Ramos (cell line): ENCODE data around the gene ZXDC.

Source experiments
- in situ Hi-C: fragments of 300-500 bp; cut with MboI; formaldehyde crosslinking; loops from one replicate; pipeline ENCODE4 v1.14.3; 2022; ENCODE audit warnings: low sequenced_read_pairs; ENCODE audit not compliant: unreplicated experiment

Gene ZXDC

GRCh38 chr3:126456766-126457388 lies 18.8 kb downstream of the ZXDC start:
- in situ Hi-C loops = no loop called here

- in situ Hi-C loops = no loop called here
Observed at GRCh38 chr3:126456211-126456610, 19.5 kb downstream of the ZXDC start.

DNA sequence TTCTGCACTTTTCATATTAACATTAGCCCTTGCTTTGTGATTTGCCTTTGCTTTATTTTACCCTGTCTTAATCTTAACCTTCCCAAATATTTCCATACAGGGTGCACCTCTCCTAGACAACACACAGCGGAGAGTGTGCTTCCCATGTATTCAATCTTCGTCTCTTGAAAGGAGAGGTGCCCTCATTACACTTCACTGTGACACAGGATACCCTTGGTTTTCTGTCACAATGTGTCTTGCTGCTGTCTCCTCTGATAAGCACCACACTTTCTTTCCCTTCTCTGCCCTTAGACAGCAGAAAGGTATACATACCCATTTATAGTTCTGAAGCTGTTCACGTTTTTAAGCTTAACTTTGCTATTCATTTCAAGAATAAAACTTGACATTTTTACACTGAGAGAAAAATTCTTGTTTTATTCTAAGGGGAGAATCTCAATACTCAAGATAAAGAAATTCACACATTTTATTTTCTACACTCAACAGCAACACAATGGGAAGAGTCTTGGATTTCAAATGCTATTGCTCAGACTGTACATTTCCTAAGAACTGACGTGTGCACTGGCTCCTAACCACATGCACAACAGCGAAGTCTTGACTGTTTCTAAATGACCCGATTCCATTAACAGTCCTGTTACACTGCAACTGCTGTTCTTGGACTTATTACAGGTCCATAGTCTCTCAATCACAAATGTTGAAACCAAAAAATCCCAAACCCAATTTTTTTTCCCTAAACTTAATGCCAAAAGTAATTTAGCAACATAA lies 21.1 kb downstream of the ZXDC start:
- in situ Hi-C loops = no loop called here

DNA sequence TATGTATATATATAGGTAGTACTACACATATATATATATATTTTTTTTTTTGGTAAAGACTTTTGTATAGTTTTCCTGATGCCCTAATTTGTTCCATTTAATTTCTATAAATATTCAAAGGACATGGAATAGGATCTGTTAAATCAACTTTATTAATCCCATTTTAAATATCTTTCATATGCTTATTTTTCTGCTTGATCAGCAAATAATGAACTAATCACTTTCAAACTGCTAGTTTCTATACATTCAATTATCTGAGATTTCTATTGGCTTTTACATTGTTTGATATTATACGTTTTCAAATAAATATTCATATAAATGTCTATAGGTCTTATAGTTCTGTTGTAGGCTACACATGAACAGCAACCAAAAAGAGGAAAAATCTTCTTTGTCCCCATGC lies 21.7 kb downstream of the ZXDC start:
- in situ Hi-C loops = no loop called here

GRCh38 chr3:126452213-126452612 lies 23.5 kb downstream of the ZXDC start:
- in situ Hi-C loops = no loop called here

DNA sequence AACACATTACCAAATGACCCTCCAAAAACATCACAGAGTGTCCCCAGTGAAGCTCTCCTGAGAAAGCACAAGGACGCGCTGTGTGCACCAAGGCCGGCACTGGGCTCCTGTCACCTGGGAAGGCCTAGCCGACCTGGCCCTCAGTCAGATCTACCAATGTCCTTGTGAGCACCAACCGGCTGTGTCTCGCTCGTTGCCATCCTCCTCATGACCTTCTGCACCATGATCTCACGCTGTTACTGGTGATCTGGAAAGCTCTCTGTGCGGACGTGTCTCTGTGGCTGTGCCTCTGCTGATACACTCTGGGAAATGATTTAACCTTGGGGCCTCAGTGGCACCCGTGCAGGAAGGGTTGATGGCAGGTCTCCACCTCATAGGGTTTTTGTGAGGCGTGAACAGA lies 24.2 kb downstream of the ZXDC start:
- in situ Hi-C loops = no loop called here

GRCh38 chr3:126450744-126451143 lies 24.9 kb downstream of the ZXDC start:
- in situ Hi-C loops = no loop called here

- in situ Hi-C loops = no loop called here
Observed at GRCh38 chr3:126450219-126450618, 25.5 kb downstream of the ZXDC start.

DNA sequence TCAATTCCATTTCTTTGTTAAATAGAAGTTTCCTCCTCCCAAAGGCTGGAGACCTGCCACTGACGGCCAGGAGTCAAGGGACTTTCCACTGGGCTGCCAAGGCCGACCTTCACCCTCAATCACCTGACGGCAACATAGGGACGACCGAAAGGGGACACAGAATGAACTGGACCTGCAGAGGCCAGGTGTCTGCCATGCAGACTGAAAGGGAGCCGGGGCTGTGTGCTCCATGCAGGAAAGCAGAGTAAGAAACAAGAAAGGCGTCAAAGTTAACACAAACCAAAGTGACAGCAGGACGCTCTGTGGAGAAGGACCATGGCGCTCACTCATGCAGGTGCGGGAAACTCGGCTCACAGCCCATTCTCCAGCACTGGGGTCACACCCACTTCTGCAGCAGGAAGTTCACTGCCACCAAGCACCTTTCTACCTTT lies 26.1 kb downstream of the ZXDC start:
- in situ Hi-C loops = no loop called here

DNA sequence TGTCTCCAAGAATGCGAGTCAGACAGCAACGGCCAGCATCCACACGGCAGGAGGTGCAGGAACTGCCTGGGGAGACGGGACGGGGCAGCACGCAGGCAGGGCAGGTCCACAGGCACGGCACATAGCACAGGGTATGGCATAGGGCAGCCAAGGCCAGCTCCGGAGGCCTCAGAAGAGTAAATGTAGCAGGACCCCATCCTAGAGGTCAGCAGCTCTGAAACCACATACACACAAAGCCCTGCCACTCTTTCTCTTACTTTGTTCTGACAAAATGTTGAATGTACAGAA lies 26.9 kb downstream of the ZXDC start:
- in situ Hi-C loops = no loop called here

DNA sequence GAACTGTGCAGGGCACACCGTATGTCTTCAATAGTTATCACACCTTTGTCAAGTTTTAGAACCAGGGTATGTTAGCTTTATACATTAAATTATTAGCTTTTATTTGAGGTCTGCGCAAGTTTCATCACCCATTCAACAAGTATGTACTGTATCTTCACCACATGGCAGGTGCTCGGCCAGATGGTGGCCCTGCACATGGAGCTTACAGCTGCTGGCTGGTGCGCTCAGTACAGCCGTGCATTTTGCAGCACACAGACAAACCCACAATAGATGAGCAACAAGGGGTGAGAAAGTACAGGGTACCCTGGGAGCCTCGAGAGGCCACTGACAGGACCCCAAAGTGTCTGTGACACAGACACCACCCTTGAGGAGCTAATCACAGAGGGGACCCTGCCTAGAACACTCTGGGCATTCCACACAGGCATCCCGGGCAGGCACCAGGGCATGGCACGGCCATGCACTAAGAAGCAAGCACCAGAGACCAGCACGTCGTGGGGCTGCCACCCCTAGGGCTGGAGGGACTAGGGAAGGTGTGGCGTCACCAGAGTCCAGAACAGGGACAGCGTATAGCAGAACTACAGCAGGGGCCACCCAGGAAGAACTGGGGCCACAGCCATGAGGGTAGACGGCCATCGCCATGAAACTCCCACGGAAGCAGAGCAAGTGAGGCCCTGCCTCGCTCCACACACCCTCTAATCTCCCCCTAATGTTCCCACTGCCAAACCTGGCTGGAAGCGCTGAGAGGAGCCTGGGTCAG lies 27.4 kb downstream of the ZXDC start:
- in situ Hi-C loops = no loop called here

DNA sequence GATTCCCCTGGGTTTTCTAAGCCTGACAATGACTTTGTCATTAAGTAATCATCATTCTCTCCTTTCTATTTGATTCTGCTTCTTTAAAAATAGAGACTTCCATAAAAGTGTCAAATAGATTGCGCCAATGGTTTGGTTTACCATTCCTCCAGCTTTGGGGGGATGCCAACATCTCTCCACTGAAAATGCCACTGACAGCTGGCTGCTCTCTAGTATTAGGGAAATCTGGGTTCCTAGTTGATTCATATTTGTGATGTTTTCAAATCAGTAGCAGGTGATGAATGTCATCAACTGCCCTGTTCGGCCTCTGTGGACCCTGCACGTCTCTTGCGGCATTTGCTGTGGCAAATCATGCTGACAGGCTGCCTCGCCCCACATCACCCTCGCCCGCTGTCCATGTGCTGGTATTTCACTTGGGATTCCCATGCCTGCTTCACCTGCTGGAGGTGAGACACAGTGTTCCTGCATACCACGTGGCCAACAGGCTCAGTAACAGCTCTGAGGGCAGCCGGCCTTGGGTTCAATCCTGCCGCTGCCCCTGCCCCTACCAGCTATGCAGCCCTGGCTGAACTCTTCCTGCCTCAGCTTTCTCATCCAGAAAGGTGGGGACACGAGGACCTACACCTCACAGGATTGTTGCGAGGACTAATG lies 28.1 kb downstream of the ZXDC start:
- in situ Hi-C loops = no loop called here

DNA sequence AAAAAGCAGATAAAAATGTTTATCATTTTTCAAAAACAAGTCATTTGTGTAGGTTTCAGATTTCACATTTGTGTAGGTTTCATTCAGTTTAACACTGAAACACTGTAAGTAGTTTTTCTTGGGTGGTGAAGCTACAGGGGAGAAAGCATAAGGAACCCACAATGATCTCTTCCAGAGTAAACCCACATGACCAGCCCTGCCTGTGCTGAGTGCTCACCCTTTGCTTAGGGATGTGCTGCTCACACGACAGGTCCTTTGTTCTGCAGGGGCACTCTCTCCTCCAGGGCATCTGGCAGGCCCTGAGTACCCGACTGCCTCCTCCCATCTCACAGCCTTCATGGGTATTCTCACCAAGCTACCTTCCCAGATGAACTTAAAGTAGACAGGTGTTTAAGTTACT lies 28.9 kb downstream of the ZXDC start:
- in situ Hi-C loops = no loop called here

DNA sequence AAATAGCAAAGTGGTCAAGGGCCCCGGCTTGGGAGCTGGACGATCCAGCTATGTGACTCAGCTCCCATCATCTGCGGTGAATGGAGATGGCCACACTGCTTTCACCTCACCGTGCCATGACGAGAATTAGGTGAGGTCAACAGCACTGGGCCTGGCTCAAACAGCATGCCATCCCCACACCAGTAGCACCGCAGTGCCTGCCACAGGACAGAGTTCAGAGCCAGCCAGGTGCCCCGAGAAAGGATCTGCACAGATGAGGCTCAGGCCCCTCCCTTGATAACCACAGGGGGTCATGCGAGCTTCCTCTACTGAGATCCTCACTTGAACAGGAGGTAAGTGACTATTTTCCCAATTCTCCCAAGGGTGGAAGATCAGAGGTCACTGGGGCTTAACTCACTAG lies 29.4 kb downstream of the ZXDC start:
- in situ Hi-C loops = no loop called here

DNA sequence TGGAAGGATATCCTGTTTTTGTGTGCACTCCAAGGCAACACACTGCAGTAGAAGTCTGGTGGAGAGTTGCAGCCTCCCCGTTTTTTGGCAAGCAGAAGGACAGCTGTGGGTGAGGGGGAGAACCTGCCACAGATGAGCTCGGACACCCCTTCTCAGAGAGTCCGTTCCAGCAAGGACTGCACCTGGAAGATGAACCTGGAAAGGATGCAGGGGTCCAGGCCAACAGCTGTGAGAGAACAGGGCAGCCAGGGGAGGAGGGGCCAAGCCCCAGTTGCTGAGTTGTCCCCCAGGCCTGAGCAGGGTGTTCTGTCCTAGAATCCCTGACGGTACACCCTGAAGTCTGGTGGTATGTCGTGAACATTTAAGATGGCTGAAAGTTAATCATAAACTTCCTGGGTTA lies 30.2 kb downstream of the ZXDC start:
- in situ Hi-C loops = no loop called here

DNA sequence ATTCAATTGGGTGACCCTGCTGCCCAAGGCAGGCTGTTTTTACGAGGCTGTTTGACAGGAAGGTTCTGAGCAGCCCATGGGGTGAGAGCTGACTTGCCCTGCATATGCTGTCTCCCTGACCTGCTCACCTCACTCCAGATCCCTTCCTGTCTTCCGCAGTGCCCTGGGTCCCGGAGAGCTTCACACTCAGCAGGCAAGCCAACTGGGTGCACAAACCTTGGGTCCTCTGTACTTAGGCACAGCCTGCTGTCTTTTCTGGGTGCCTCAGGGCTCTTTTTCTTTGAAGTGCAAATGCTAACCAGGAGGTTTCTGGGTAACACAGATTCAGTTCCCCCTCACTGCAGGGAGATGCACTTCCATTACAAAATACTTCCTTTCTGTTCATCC lies 32.8 kb downstream of the ZXDC start:
- in situ Hi-C loops = no loop called here

DNA sequence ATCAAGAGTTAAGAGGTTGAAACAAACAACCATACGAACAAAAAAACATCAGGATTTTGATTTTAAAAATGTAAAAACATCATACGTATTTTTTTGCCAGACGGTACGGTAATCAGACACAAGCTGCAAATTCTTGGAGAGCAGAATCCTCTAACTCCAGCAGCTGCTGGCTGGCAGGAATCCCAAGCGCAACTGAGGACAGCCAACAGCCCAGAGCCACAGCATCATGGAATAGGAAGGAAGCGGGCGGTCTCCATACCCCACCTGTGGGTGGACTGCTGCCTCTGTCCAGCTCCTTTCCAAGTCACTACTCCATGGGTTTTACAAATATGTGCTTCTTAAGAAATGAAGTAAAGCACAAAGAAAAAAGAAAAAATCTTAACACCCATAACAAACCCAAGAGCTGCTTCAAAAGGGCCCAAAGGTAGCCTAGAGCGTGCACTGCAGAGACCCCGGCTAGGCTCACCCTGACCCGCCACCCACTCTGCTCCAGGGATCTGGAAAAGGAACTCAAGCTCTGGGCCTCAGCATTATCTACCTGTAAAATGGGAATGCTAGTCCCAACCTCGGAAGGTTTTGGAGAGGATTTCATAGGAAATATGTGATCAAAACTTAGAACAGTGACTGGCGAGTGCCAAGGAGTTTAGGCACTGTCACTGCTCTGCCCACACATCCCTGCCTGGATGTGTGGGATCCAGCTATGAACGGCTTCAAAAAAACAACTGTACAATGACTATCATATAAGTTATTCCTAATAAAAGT lies 33.4 kb downstream of the ZXDC start:
- in situ Hi-C loops = no loop called here

DNA sequence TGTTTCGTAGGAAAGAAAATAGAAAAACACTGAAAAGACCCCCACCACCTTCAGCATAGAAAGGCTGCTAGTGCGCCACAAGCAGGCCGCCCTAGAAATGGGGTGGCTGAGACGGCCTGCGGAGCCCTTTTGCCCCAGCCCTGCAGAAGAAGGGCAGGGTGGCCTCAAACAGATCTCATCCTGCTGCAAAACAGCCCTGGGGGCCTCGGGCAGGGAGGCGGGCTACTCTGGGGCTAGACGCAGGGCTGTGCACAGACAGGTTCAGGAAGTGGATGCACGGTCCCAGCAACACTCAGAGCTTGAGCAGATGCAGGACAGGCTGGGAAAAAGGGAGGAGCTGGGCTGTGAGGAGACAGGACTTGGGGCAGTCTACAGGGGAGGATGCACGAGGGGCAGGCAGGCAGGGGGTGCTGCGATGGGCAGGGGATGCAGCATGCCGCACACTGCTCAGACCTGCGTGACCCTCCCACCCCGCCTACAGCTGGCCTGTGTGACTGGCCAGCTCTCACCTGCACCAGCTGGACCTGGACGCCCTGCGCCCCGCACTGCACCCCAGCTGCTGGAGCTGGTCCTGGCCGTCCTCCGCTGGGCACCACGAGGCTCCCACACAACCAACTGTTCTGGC lies 34.3 kb downstream of the ZXDC start:
- in situ Hi-C loops = no loop called here

DNA sequence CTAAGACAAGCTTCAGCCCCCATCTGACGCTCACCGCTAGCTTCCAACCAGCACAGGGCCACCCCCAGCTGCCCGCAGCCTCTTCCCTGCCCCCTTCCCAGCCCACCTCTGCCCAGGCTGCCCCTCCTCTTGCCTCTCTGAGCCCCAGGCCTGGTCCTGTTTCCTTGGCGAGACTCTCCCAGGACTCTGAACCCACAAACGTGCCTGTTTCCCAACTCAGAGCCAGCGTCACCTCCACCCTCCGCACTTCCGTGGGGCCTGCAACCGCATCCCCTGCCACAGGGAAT lies 35.0 kb downstream of the ZXDC start:
- in situ Hi-C loops = no loop called here

- in situ Hi-C loops = no loop called here
Observed at GRCh38 chr3:126439968-126440708, 35.6 kb downstream of the ZXDC start.
